GM19023 (cell line): Measurements from ENCODE around the gene GNE.
"Not testable (repeated sequence)": the region's sequence is repeated elsewhere in the genome, so short reads cannot be mapped to it uniquely, and the experiment has no call there.

Source experiments
- ATAC-seq: cut with Tn5 transposase; IDR thresholded peaks from one replicate; pipeline ENCODE4 v1.9.1; 2021; ENCODE audit warnings: mild to moderate bottlenecking, moderate library complexity; ENCODE audit not compliant: unreplicated experiment

GNE gene

GRCh38 chr9:36258208-36258995 lies at the start of gene GNE:
TSS of gene GNE (minus strand) at chr9:36258448. CDS start at chr9:36249355, 9,093 bp downstream.
- ATAC-seq, result peak; percentile 91

- no peak for ATAC-seq
Observed at GRCh38 chr9:36306471-36307306, 48.4 kb upstream of the GNE start.

GRCh38 chr9:36304366-36304765 lies 46.1 kb upstream of the GNE start:
- not testable (repeated sequence) for ATAC-seq

- no peak for ATAC-seq
Observed at GRCh38 chr9:36301227-36301626, 43.0 kb upstream of the GNE start.

- ATAC-seq, result no peak
Observed at GRCh38 chr9:36298566-36298965, 40.3 kb upstream of the GNE start.

GRCh38 chr9:36297798-36298197 lies 39.5 kb upstream of the GNE start:
- no peak for ATAC-seq

- ATAC-seq, result not testable (repeated sequence)
Observed at GRCh38 chr9:36294996-36295395, 36.7 kb upstream of the GNE start.

- no peak for ATAC-seq
Observed at GRCh38 chr9:36293918-36294317, 35.7 kb upstream of the GNE start.

- no peak for ATAC-seq
Observed at GRCh38 chr9:36293171-36293570, 34.9 kb upstream of the GNE start.

- ATAC-seq, result no peak
Observed at GRCh38 chr9:36292641-36293040, 34.4 kb upstream of the GNE start.

- no peak for ATAC-seq
Observed at GRCh38 chr9:36290996-36291395, 32.7 kb upstream of the GNE start.

- ATAC-seq, result no peak
Observed at GRCh38 chr9:36289836-36290435, 31.7 kb upstream of the GNE start.

- ATAC-seq, result no peak
Observed at GRCh38 chr9:36288070-36288469, 29.8 kb upstream of the GNE start.

GRCh38 chr9:36286388-36286787 lies 28.1 kb upstream of the GNE start:
- no peak for ATAC-seq

GRCh38 chr9:36284226-36284625 lies 26.0 kb upstream of the GNE start:
- ATAC-seq, result no peak

- no peak for ATAC-seq
Observed at GRCh38 chr9:36282275-36282674, 24.0 kb upstream of the GNE start.

GRCh38 chr9:36280989-36281388 lies 22.7 kb upstream of the GNE start:
- no peak for ATAC-seq

GRCh38 chr9:36278243-36278642 lies 20.0 kb upstream of the GNE start:
- no peak for ATAC-seq

GRCh38 chr9:36276781-36277181 lies 18.5 kb upstream of the GNE start:
- no peak for ATAC-seq

GRCh38 chr9:36276254-36276653 lies 18.0 kb upstream of the GNE start:
- ATAC-seq, result no peak

GRCh38 chr9:36275060-36275459 lies 16.8 kb upstream of the GNE start:
- ATAC-seq, result no peak

- ATAC-seq, result not testable (repeated sequence)
Observed at GRCh38 chr9:36273354-36273753, 15.1 kb upstream of the GNE start.
